ENCODE results near the gene PRDM10.
A peak's percentile ranks its signal among the peaks of the same experiment; 100 is the strongest.
"Not testable (repeated sequence)": the region's sequence is repeated elsewhere in the genome, so short reads cannot be mapped to it uniquely, and the experiment has no call there.

The PRDM10 gene

GRCh38 chr11:130002352-130002845, at the start of gene PRDM10:
TSS of gene PRDM10 (minus strand) at chr11:130002835. CDS start at chr11:129960964, 41,871 bp downstream.
- peak; percentile 90 for DNase-seq

GRCh38 chr11:130051082-130051481, 48.4 kb upstream of the PRDM10 start:
- DNase-seq: no peak

- DNase-seq: no peak
Measured at GRCh38 chr11:130050257-130050656, 47.6 kb upstream of the PRDM10 start.

GRCh38 chr11:130049328-130049771, 46.7 kb upstream of the PRDM10 start:
- DNase-seq: no peak

GRCh38 chr11:130047141-130047540, 44.5 kb upstream of the PRDM10 start:
- no peak for DNase-seq

GRCh38 chr11:130043575-130043974, 40.9 kb upstream of the PRDM10 start:
- no peak for DNase-seq

GRCh38 chr11:130042093-130042591, 39.5 kb upstream of the PRDM10 start:
- DNase-seq: no peak

GRCh38 chr11:130040281-130040940, 37.8 kb upstream of the PRDM10 start:
- no peak for DNase-seq

GRCh38 chr11:130037881-130038585, 35.4 kb upstream of the PRDM10 start:
- no peak for DNase-seq

GRCh38 chr11:130037058-130037457, 34.4 kb upstream of the PRDM10 start:
- DNase-seq: no peak

GRCh38 chr11:130034236-130034635, 31.6 kb upstream of the PRDM10 start:
- DNase-seq: no peak

GRCh38 chr11:130032931-130033330, 30.3 kb upstream of the PRDM10 start:
- DNase-seq: no peak

- no peak for DNase-seq
Measured at GRCh38 chr11:130031945-130032344, 29.3 kb upstream of the PRDM10 start.

GRCh38 chr11:130031056-130031455, 28.4 kb upstream of the PRDM10 start:
- no peak for DNase-seq

- no peak for DNase-seq
Measured at GRCh38 chr11:130029137-130029536, 26.5 kb upstream of the PRDM10 start.

- DNase-seq: no peak
Measured at GRCh38 chr11:130025371-130025770, 22.7 kb upstream of the PRDM10 start.

GRCh38 chr11:130024361-130024760, 21.7 kb upstream of the PRDM10 start:
- no peak for DNase-seq

- no peak for DNase-seq
Measured at GRCh38 chr11:130023204-130023603, 20.6 kb upstream of the PRDM10 start.

- no peak for DNase-seq
Measured at GRCh38 chr11:130022799-130023198, 20.2 kb upstream of the PRDM10 start.

- not testable (repeated sequence) for DNase-seq
Measured at GRCh38 chr11:130021606-130022005, 19.0 kb upstream of the PRDM10 start.

- no peak for DNase-seq
Measured at GRCh38 chr11:130020323-130020722, 17.7 kb upstream of the PRDM10 start.

- not testable (repeated sequence) for DNase-seq
Measured at GRCh38 chr11:130015846-130016245, 13.2 kb upstream of the PRDM10 start.

GRCh38 chr11:130008326-130008725, 5.7 kb upstream of the PRDM10 start:
- no peak for DNase-seq

GRCh38 chr11:130006929-130007328, 4.3 kb upstream of the PRDM10 start:
- DNase-seq: no peak
